ENCODE measurements around the gene STK4. TPM values are rescaled to one million over a fixed set of nuclear protein-coding genes. Genes with fewer than 3 reads are reported as not detected.

Gene STK4
- polyA plus RNA-seq, 4 donors, result 6.9 to 15.8 (median 8.9) TPM

- DNase-seq (no peak), FAIRE-seq (no peak)
- Histone ChIP-seq H3K27ac (ENCODE audit: low read depth in 1 of 3, low read length in 2 of 3) (no peak overlapping the region), H3K27me3 (ENCODE audit: control insufficient read depth in 3 of 3, insufficient read depth in 3 of 3, low read length in 3 of 3) (no peaks in the 10 kb centered on the region), H3K9me3 (ENCODE audit: control insufficient read depth in 2 of 2, insufficient read depth in 1 of 2, low read depth in 1 of 2, low read length in 1 of 2) (no peaks in the 10 kb centered on the region), H3K4me3 (ENCODE audit: low read depth in 1 of 3, low read length in 3 of 3) (no peak overlapping the region), H3K36me3 (ENCODE audit: control insufficient read depth in 3 of 3, insufficient read depth in 2 of 3, low read depth in 1 of 3, low read length in 3 of 3) (peaks cover 13 to 18% (median 15%) of the 10 kb centered on the region in 3 donors), H3K4me1 (ENCODE audit: control insufficient read depth in 3 of 3, insufficient read depth in 2 of 3, low read depth in 1 of 3, low read length in 2 of 3) (no peaks in the 10 kb centered on the region)
- 88 to 91% (median 89%) methylated on average over 8 of the region's 8 CpGs for WGBS, 3 donors
Observed at GRCh38 chr20:44981736-44982406, 15.6 kb downstream of the STK4 start.

GRCh38 chr20:44983093-44983674 is 16.9 kb downstream of the STK4 start:
- 95 to 97% (median 96%) methylated on average over 7 of the region's 7 CpGs for WGBS, 3 donors
- Histone ChIP-seq H3K27me3 (ENCODE audit: control insufficient read depth in 3 of 3, insufficient read depth in 3 of 3, low read length in 3 of 3) (no peaks in the 10 kb centered on the region), H3K36me3 (ENCODE audit: control insufficient read depth in 3 of 3, insufficient read depth in 2 of 3, low read depth in 1 of 3, low read length in 3 of 3) (peaks cover 13 to 20% (median 14%) of the 10 kb centered on the region in 3 donors)

GRCh38 chr20:44988631-44989171 is 22.4 kb downstream of the STK4 start:
- Histone ChIP-seq H3K27ac (ENCODE audit: low read depth in 1 of 3, low read length in 2 of 3) (no peak overlapping the region), H3K9me3 (ENCODE audit: control insufficient read depth in 2 of 2, insufficient read depth in 1 of 2, low read depth in 1 of 2, low read length in 1 of 2) (no peaks in the 10 kb centered on the region), H3K4me3 (ENCODE audit: low read depth in 1 of 3, low read length in 3 of 3) (no peak overlapping the region), H3K36me3 (ENCODE audit: control insufficient read depth in 3 of 3, insufficient read depth in 2 of 3, low read depth in 1 of 3, low read length in 3 of 3) (peaks cover 3 to 16% (median 6%) of the 10 kb centered on the region in 3 donors), H3K27me3 (ENCODE audit: control insufficient read depth in 3 of 3, insufficient read depth in 3 of 3, low read length in 3 of 3) (no peaks in the 10 kb centered on the region), H3K4me1 (ENCODE audit: control insufficient read depth in 3 of 3, insufficient read depth in 2 of 3, low read depth in 1 of 3, low read length in 2 of 3) (no peaks in the 10 kb centered on the region)
- DNase-seq (no peak), FAIRE-seq (no peak)
- WGBS, 3 donors, result 95 to 97% (median 95%) methylated on average over 1 of the region's 1 CpG

More at GRCh38 chr20:44983093-44983674, 16.9 kb downstream of the STK4 start:
- H3K4me3 ChIP-seq (ENCODE audit: low read depth in 1 of 3, low read length in 3 of 3), result no peak overlapping the region
- FAIRE-seq, result no peak
- DNase-seq, result no peak
- H3K9me3 ChIP-seq (ENCODE audit: control insufficient read depth in 2 of 2, insufficient read depth in 1 of 2, low read depth in 1 of 2, low read length in 1 of 2), result no peaks in the 10 kb centered on the region
- no peaks in the 10 kb centered on the region for H3K4me1 ChIP-seq (ENCODE audit: control insufficient read depth in 3 of 3, insufficient read depth in 2 of 3, low read depth in 1 of 3, low read length in 2 of 3)
- H3K27ac ChIP-seq (ENCODE audit: low read depth in 1 of 3, low read length in 2 of 3), result no peak overlapping the region

- FAIRE-seq (no peak), DNase-seq (no peak)
- WGBS, 3 donors, result 60 to 86% (median 73%) methylated on average over 3 of the region's 3 CpGs
- Histone ChIP-seq H3K36me3 (ENCODE audit: control insufficient read depth in 3 of 3, insufficient read depth in 2 of 3, low read depth in 1 of 3, low read length in 3 of 3) (peaks cover 0 to 17% (median 7%) of the 10 kb centered on the region in 3 donors), H3K4me3 (ENCODE audit: low read depth in 1 of 3, low read length in 3 of 3) (no peak overlapping the region), H3K9me3 (ENCODE audit: control insufficient read depth in 2 of 2, insufficient read depth in 1 of 2, low read depth in 1 of 2, low read length in 1 of 2) (no peaks in the 10 kb centered on the region), H3K27me3 (ENCODE audit: control insufficient read depth in 3 of 3, insufficient read depth in 3 of 3, low read length in 3 of 3) (no peaks in the 10 kb centered on the region), H3K4me1 (ENCODE audit: control insufficient read depth in 3 of 3, insufficient read depth in 2 of 3, low read depth in 1 of 3, low read length in 2 of 3) (no peaks in the 10 kb centered on the region), H3K27ac (ENCODE audit: low read depth in 1 of 3, low read length in 2 of 3) (peak overlapping the region in 2 of 3 donors; percentile 32 to 51)
Observed at GRCh38 chr20:44990425-44990824, 24.1 kb downstream of the STK4 start.

- Histone ChIP-seq H3K27me3 (ENCODE audit: control insufficient read depth in 3 of 3, insufficient read depth in 3 of 3, low read length in 3 of 3) (no peaks in the 10 kb centered on the region), H3K27ac (ENCODE audit: low read depth in 1 of 3, low read length in 2 of 3) (peak overlapping the region in 2 of 3 donors; percentile 32 to 51), H3K4me3 (ENCODE audit: low read depth in 1 of 3, low read length in 3 of 3) (no peak overlapping the region), H3K4me1 (ENCODE audit: control insufficient read depth in 3 of 3, insufficient read depth in 2 of 3, low read depth in 1 of 3, low read length in 2 of 3) (no peaks in the 10 kb centered on the region), H3K36me3 (ENCODE audit: control insufficient read depth in 3 of 3, insufficient read depth in 2 of 3, low read depth in 1 of 3, low read length in 3 of 3) (peaks cover under 1 to 17% (median 4%) of the 10 kb centered on the region in 3 donors), H3K9me3 (ENCODE audit: control insufficient read depth in 2 of 2, insufficient read depth in 1 of 2, low read depth in 1 of 2, low read length in 1 of 2) (no peaks in the 10 kb centered on the region)
- DNase-seq (no peak), FAIRE-seq (no peak)
Observed at GRCh38 chr20:44990957-44991356, 24.6 kb downstream of the STK4 start.

- DNase-seq (no peak), FAIRE-seq (no peak)
- Histone ChIP-seq H3K27ac (ENCODE audit: low read depth in 1 of 3, low read length in 2 of 3) (no peak overlapping the region), H3K4me3 (ENCODE audit: low read depth in 1 of 3, low read length in 3 of 3) (no peak overlapping the region), H3K9me3 (ENCODE audit: control insufficient read depth in 2 of 2, insufficient read depth in 1 of 2, low read depth in 1 of 2, low read length in 1 of 2) (no peaks in the 10 kb centered on the region), H3K36me3 (ENCODE audit: control insufficient read depth in 3 of 3, insufficient read depth in 2 of 3, low read depth in 1 of 3, low read length in 3 of 3) (peaks cover 3 to 25% (median 8%) of the 10 kb centered on the region in 3 donors), H3K4me1 (ENCODE audit: control insufficient read depth in 3 of 3, insufficient read depth in 2 of 3, low read depth in 1 of 3, low read length in 2 of 3) (no peaks in the 10 kb centered on the region), H3K27me3 (ENCODE audit: control insufficient read depth in 3 of 3, insufficient read depth in 3 of 3, low read length in 3 of 3) (no peaks in the 10 kb centered on the region)
- 84 to 98% (median 85%) methylated on average over 3 of the region's 3 CpGs for WGBS, 3 donors
Observed at GRCh38 chr20:44993343-44993742, 27.0 kb downstream of the STK4 start.

GRCh38 chr20:44997171-44997570 is 30.9 kb downstream of the STK4 start:
- Histone ChIP-seq H3K36me3 (ENCODE audit: control insufficient read depth in 3 of 3, insufficient read depth in 2 of 3, low read depth in 1 of 3, low read length in 3 of 3) (peaks cover 13 to 25% (median 18%) of the 10 kb centered on the region in 3 donors), H3K27ac (ENCODE audit: low read depth in 1 of 3, low read length in 2 of 3) (no peak overlapping the region), H3K27me3 (ENCODE audit: control insufficient read depth in 3 of 3, insufficient read depth in 3 of 3, low read length in 3 of 3) (no peaks in the 10 kb centered on the region), H3K4me3 (ENCODE audit: low read depth in 1 of 3, low read length in 3 of 3) (no peak overlapping the region), H3K9me3 (ENCODE audit: control insufficient read depth in 2 of 2, insufficient read depth in 1 of 2, low read depth in 1 of 2, low read length in 1 of 2) (no peaks in the 10 kb centered on the region), H3K4me1 (ENCODE audit: control insufficient read depth in 3 of 3, insufficient read depth in 2 of 3, low read depth in 1 of 3, low read length in 2 of 3) (no peaks in the 10 kb centered on the region)
- FAIRE-seq (no peak), DNase-seq (no peak)
- 96 to 97% (median 96%) methylated on average over 6 of the region's 6 CpGs for WGBS, 3 donors

GRCh38 chr20:44997668-44998067 is 31.4 kb downstream of the STK4 start:
- 91 to 93% (median 93%) methylated on average over 5 of the region's 5 CpGs for WGBS, 3 donors
- DNase-seq (no peak), FAIRE-seq (no peak)
- Histone ChIP-seq H3K9me3 (ENCODE audit: control insufficient read depth in 2 of 2, insufficient read depth in 1 of 2, low read depth in 1 of 2, low read length in 1 of 2) (no peaks in the 10 kb centered on the region), H3K27me3 (ENCODE audit: control insufficient read depth in 3 of 3, insufficient read depth in 3 of 3, low read length in 3 of 3) (no peaks in the 10 kb centered on the region), H3K4me1 (ENCODE audit: control insufficient read depth in 3 of 3, insufficient read depth in 2 of 3, low read depth in 1 of 3, low read length in 2 of 3) (no peaks in the 10 kb centered on the region), H3K36me3 (ENCODE audit: control insufficient read depth in 3 of 3, insufficient read depth in 2 of 3, low read depth in 1 of 3, low read length in 3 of 3) (peaks cover 13 to 23% (median 18%) of the 10 kb centered on the region in 3 donors), H3K27ac (ENCODE audit: low read depth in 1 of 3, low read length in 2 of 3) (no peak overlapping the region), H3K4me3 (ENCODE audit: low read depth in 1 of 3, low read length in 3 of 3) (no peak overlapping the region)

Data from small intestine (tissue), 7 donors.